Peyer's patch (tissue), 4 donors: ENCODE results near the gene COL16A1. TPM values are rescaled to one million over a fixed set of nuclear protein-coding genes. Genes with fewer than 3 reads are reported as not detected.

Experiments
- DNase-seq, 3 donors: peaks; one replicate each; pipeline ENCODE4 v3.0.0-alpha.2; 2017 to 2019
- H3K27ac ChIP-seq, 4 donors: fragments of 200-600 bp; sonication (generic); one replicate each; pipeline ENCODE4 v1.5.1; 2016 to 2019
- H3K27me3 ChIP-seq, 2 donors: fragments of 200-600 bp; sonication (generic); one replicate each; pipeline ENCODE4 v1.5.1; 2019
- H3K36me3 ChIP-seq, 3 donors: fragments of 200-600 bp; sonication (generic); one replicate each; pipeline ENCODE4 v1.5.1; 2016 to 2019
- H3K4me1 ChIP-seq, 4 donors: fragments of 200-600 bp; sonication (generic); one replicate each; pipeline ENCODE4 v1.5.1; 2016 to 2019
- H3K4me3 ChIP-seq, 4 donors: fragments of 200-600 bp; sonication (generic); 1 replicate in 3 of 4; 2 replicates in 1 of 4; pipeline ENCODE4 v1.5.1; 2016 to 2019; ENCODE audit warnings: mild to moderate bottlenecking in 1 of 4
- H3K9me3 ChIP-seq, 4 donors: fragments of 200-600 bp; sonication (generic); one replicate each; pipeline ENCODE4 v1.5.1; 2016 to 2019; ENCODE audit warnings: mild to moderate bottlenecking in 1 of 4
- POLR2A ChIP-seq, 2 donors: fragments of 450-650 bp; IDR thresholded peaks; one replicate each; pipeline ENCODE4 v1.5.1; 2017; ENCODE audit warnings: antibody characterized with exemption in 2 of 2, mild to moderate bottlenecking in 2 of 2, moderate library complexity in 2 of 2
- total RNA-seq, 4 donors: library from RNA; depleted of rRNA; stranded (reverse); fragments of >200 nt; gene quantifications; one replicate each; pipeline ENCODE4 v1.1.0, GENCODE V29; 2016
- TF ChIP-seq, protein P1 (sequence below), 6 experiments: fragments of 450-650 bp in 4 of 6; fragments of 200-600 bp in 2 of 6; sonication (generic) in 1 of 6; IDR thresholded peaks; one replicate each; pipeline ENCODE4 v1.5.1; 2017 to 2019; ENCODE audit warnings: antibody characterized with exemption in 6 of 6, mild to moderate bottlenecking in 3 of 6, moderate library complexity in 1 of 6

Gene COL16A1
- total RNA-seq, 4 donors from 2014 or later: 18.2 to 201 (median 58.3) TPM

DNA sequence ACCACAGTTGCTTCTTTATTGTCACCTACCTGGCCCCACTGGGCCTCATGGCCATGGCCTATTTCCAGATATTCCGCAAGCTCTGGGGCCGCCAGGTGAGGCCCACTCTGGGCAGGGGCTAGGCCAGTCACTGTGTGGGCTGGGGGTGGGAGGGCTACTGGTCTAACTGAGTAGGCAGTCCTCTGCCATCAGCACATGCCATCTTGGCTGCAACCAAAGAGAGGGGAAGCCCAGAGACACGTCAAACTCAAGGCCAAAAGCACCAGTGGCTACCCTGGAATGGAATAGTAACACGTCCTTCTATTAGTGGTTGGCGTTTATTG lies 82.4 kb downstream of the COL16A1 start:
- Histone ChIP-seq H3K9me3 (no peaks in the 10 kb centered on the region), H3K4me3 (no peak overlapping the region), H3K27ac (no peak overlapping the region), H3K4me1 (peaks cover 0 to 11% (median 9%) of the 10 kb centered on the region in 4 donors), H3K36me3 (no peaks in the 10 kb centered on the region), H3K27me3 (no peaks in the 10 kb centered on the region)
- no peak for DNase-seq
- TF ChIP-seq, protein P1, sequence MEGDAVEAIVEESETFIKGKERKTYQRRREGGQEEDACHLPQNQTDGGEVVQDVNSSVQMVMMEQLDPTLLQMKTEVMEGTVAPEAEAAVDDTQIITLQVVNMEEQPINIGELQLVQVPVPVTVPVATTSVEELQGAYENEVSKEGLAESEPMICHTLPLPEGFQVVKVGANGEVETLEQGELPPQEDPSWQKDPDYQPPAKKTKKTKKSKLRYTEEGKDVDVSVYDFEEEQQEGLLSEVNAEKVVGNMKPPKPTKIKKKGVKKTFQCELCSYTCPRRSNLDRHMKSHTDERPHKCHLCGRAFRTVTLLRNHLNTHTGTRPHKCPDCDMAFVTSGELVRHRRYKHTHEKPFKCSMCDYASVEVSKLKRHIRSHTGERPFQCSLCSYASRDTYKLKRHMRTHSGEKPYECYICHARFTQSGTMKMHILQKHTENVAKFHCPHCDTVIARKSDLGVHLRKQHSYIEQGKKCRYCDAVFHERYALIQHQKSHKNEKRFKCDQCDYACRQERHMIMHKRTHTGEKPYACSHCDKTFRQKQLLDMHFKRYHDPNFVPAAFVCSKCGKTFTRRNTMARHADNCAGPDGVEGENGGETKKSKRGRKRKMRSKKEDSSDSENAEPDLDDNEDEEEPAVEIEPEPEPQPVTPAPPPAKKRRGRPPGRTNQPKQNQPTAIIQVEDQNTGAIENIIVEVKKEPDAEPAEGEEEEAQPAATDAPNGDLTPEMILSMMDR (IDR thresholded peaks at IDR 0.05): no peak

DNA sequence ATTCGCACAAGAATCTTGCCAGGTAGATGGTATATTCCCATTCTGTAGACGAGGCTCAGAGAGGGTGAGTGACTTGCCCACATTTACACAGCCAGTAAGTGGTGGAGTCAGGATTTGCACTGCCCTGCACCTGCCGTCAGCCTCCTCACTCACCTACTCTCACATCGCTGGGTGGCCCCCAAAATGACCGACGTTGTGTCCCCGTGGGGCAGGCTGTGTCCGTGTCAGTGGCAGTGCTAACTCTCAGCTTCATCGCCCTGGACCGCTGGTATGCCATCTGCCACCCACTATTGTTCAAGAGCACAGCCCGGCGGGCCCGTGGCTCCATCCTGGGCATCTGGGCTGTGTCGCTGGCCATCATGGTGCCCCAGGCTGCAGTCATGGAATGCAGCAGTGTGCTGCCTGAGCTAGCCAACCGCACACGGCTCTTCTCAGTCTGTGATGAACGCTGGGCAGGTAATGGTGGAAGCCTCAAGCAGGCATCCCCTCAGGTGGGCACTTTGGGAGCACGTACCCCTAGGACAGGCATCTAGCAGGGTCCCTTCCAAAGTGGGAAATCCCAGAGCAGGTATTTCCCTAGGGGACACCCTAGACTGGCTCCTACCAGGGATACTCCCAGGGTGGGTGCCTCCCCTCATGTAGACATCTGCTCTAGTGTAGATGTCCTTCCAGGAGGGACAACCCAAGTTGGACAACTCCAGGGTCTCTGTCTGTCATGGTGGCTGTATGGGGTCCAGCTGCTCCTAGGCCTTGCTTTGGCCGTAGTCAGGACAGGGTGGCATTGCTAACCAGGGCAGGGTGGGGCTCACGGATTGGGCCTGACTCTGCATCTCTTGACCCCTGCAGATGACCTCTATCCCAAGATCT lies 83.0 kb downstream of the COL16A1 start:
- Histone ChIP-seq H3K36me3 (no peaks in the 10 kb centered on the region), H3K9me3 (no peaks in the 10 kb centered on the region), H3K4me3 (no peak overlapping the region), H3K27ac (no peak overlapping the region), H3K4me1 (peaks cover 0 to 11% (median 9%) of the 10 kb centered on the region in 4 donors), H3K27me3 (no peaks in the 10 kb centered on the region)
- peak in 1 of 3 donors; percentile 39 for DNase-seq
- TF ChIP-seq POLR2A (IDR thresholded peaks at IDR 0.05): no peak
- TF ChIP-seq, protein P1 (IDR thresholded peaks at IDR 0.05): no peak

- Histone ChIP-seq H3K36me3 (no peaks in the 10 kb centered on the region), H3K27ac (no peak overlapping the region), H3K27me3 (no peaks in the 10 kb centered on the region), H3K4me3 (no peak overlapping the region), H3K9me3 (no peaks in the 10 kb centered on the region), H3K4me1 (peaks cover 0 to 11% (median 9%) of the 10 kb centered on the region in 4 donors)
- peak in 1 of 3 donors; percentile 40 for DNase-seq
- no peak for TF ChIP-seq POLR2A (IDR thresholded peaks at IDR 0.05)
- TF ChIP-seq, protein P1 (IDR thresholded peaks at IDR 0.05): no peak
These were observed 84.6 kb downstream of the COL16A1 start for GRCh38 chr1:31618916-31619846.

DNA sequence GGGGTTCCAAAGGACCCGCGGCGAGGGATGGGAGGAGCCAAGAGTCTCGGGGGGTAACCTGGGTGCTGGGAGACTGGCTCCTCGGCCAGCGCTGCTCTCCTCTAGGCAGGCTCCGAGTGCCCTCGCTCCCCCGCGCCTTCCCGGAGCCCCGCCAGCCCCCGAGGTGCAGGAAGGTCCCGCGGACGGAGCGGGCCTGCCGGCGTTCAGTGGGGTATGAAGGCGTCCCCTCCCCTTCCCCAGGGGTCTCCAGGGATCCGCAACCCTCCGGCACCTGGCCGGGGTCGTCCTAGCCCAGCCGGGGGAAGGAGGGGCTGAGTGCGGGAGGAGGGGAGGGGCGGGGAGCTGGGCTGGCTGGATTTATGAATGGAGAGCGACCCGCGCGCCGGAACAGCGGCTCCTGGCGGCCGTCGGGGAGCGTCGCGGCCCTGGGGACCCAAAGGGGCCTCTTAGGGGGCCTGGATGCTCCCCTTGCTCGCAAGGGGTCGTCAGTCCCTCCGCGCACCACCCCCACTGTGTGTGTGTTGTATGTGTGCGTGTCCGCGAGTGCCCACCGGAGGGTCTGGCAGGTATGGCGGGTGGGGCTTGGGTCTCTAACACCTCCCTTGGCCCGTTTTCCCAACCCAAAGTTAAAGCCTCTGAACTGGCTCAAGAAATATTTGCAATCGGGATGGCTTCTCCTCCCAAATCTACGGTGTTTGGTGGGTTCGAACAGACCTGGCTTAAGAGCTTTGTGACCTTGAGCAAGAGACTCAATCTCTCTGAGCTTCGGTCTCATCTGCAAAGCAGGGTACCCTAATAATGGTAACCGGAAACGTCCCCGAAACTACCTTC lies 85.7 kb downstream of the COL16A1 start:
- DNase-seq: peak in 1 of 3 donors; percentile 57
- H3K9me3 ChIP-seq: no peaks in the 10 kb centered on the region
- H3K27ac ChIP-seq: no peak overlapping the region
- peak overlapping the region; percentile 7 to 51 (median 46) for H3K4me3 ChIP-seq
- peaks cover 0 to 11% (median 9%) of the 10 kb centered on the region in 4 donors for H3K4me1 ChIP-seq
- TF ChIP-seq, protein P1 (IDR thresholded peaks at IDR 0.05): peak; percentile 39 to 76 (median 64)
- TF ChIP-seq POLR2A (IDR thresholded peaks at IDR 0.05): no peak
- H3K27me3 ChIP-seq: no peaks in the 10 kb centered on the region
- no peaks in the 10 kb centered on the region for H3K36me3 ChIP-seq
